Gastrocnemius medialis (tissue), 4 donors: ENCODE results near the gene PAK6. TPM values are rescaled to one million over a fixed set of nuclear protein-coding genes. Genes with fewer than 3 reads are reported as not detected.
A peak's percentile ranks its signal among the peaks of the same experiment; 100 is the strongest.

Experiments used
- ATAC-seq, 2 donors: fragments of 150-250 bp; one replicate each; pipeline ENCODE4 v1.9.1; 2016
- DNase-seq, 2 donors: peaks; one replicate each; pipeline ENCODE4 v3.0.0-alpha.2; 2019
- H3K27ac ChIP-seq, 4 donors: fragments of 200-600 bp; sonication (generic); 1 replicate in 1 of 4; 2 replicates in 3 of 4; pipeline ENCODE4 v1.5.1; 2016 to 2018; ENCODE audit warnings: mild to moderate bottlenecking in 2 of 4, moderate library complexity in 1 of 4
- H3K27me3 ChIP-seq, 3 donors: fragments of 200-600 bp; sonication (generic) in 2 of 3; 1 replicate in 1 of 3; 2 replicates in 2 of 3; pipeline versions ENCODE4 v1.5.1 to v1.6.0; 2016 to 2019; ENCODE audit warnings: mild to moderate bottlenecking in 1 of 3, moderate library complexity in 1 of 3
- H3K36me3 ChIP-seq, 2 donors: fragments of 200-600 bp; sonication (generic) in 1 of 2; one replicate each; pipeline ENCODE4 v1.5.1; 2017 to 2018
- H3K4me1 ChIP-seq, 2 donors: fragments of 200-600 bp; sonication (generic) in 1 of 2; one replicate each; pipeline ENCODE4 v1.5.1; 2016 to 2017; ENCODE audit warnings: mild to moderate bottlenecking in 2 of 2
- H3K4me3 ChIP-seq, 4 donors: fragments of 200-600 bp; sonication (generic) in 3 of 4; 1 replicate in 1 of 4; 2 replicates in 3 of 4; pipeline ENCODE4 v1.5.1; 2016 to 2019; ENCODE audit warnings: mild to moderate bottlenecking in 2 of 4
- H3K9me3 ChIP-seq, 3 donors: fragments of 200-600 bp; sonication (generic) in 2 of 3; 1 replicate in 1 of 3; 2 replicates in 2 of 3; pipeline ENCODE4 v1.5.1; 2016 to 2019
- CTCF ChIP-seq, 5 experiments: fragments of 450-650 bp in 3 of 5; fragments of 200-600 bp in 2 of 5; sonication (generic) in 2 of 5; IDR thresholded peaks in 4 of 5; conservative IDR thresholded peaks in 1 of 5; 1 replicate in 4 of 5; 2 replicates in 1 of 5; pipeline ENCODE4 v1.5.1; 2016 to 2019; ENCODE audit warnings: antibody characterized with exemption in 5 of 5, mild to moderate bottlenecking in 3 of 5, moderate library complexity in 3 of 5
- POLR2A ChIP-seq, 2 donors: fragments of 450-650 bp; IDR thresholded peaks; one replicate each; pipeline ENCODE4 v1.6.1; 2017; ENCODE audit warnings: antibody characterized with exemption in 2 of 2, mild to moderate bottlenecking in 2 of 2, moderate library complexity in 2 of 2
- in situ Hi-C, 4 donors: fragments of 200-750 bp; cut with MboI; loops; one replicate each; pipeline versions ENCODE4 v1.15.0 to v1.8.0; 2017; ENCODE audit warnings: low sequenced_read_pairs in 4 of 4
- intact Hi-C: fragments of 100-400 bp; cut with DNase I; formaldehyde crosslinking; loops from one replicate; pipeline ENCODE4 v1.15.1; 2023; ENCODE audit warnings: low total_unique reads
- total RNA-seq, 4 donors: library from RNA; depleted of rRNA; stranded (reverse); fragments of >200 nt; gene quantifications; one replicate each; pipeline versions ENCODE4 v1.1.0 to v1.2.3, GENCODE V29; 2016

Gene PAK6
- total RNA-seq, 4 donors from 2014 or later = 1.4 to 2.2 (median 1.5) TPM; not detected in 1

DNA sequence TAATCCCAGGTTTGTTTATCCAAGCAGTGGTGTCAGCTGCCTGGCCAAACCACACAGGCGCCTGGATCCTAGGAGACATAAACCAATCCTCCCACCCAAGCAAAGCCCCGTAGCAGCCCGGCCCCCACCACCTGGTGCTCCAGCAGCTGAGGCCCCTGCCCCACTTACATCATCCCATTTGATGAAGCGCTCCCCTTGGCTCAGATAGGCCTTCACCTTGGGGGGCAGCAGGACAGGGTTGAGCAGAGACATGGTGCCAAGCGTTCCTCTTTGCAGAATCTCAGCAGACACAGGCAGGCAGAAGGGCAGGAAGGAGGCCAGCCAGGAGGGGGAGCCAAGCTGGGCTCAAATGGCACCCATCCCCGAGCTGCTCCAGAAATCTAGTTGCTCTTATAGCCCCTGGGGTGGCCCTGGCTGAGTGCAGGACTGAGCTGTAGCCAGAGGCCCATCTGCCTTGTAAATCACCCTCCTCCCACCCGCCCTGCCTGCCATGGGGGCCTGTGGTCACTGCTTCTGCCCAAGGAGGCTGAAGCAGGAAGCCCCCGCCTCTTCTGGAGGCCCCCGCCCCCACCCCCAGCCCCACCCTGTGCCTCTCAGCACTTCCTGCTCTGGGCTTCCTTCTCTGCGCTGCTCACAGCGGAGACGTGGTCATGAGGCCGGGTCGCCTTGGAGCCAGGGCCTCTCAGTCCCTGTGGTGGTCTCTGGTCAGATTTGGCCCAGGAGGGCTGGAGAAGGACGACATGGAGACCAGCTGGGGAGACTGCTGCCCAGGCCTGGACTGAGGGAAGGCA is 68.8 kb downstream of the PAK6 start, which contains the start of gene PLCB2:
Gene PLCB2, minus strand, starts transcription at position 515 of the 791 bp plus-strand sequence. Its CDS starts 263 bp downstream, at position 252.
- peak in 1 of 2 donors; percentile 31 for DNase-seq
- H3K9me3 ChIP-seq = no peaks in the 10 kb centered on the region
- peak within 1 kb of the TSS in 1 of 4 donors; percentile 25 for H3K27ac ChIP-seq
- H3K4me1 ChIP-seq = no peaks in the 10 kb centered on the region
- peak within 1 kb of the TSS in 1 of 4 donors; percentile 27 for H3K4me3 ChIP-seq
- no peak for ATAC-seq
- intact Hi-C loops = no loop called here
- H3K36me3 ChIP-seq = no peaks in the 10 kb centered on the region
- no peaks in the 10 kb centered on the region for H3K27me3 ChIP-seq
- TF ChIP-seq CTCF (IDR thresholded peaks at IDR 0.05 in 4 of 5, conservative IDR thresholded peaks at IDR 0.05 in 1 of 5) = no peak
- TF ChIP-seq POLR2A (IDR thresholded peaks at IDR 0.05) = no peak
- in situ Hi-C loops = no loop called here

DNA sequence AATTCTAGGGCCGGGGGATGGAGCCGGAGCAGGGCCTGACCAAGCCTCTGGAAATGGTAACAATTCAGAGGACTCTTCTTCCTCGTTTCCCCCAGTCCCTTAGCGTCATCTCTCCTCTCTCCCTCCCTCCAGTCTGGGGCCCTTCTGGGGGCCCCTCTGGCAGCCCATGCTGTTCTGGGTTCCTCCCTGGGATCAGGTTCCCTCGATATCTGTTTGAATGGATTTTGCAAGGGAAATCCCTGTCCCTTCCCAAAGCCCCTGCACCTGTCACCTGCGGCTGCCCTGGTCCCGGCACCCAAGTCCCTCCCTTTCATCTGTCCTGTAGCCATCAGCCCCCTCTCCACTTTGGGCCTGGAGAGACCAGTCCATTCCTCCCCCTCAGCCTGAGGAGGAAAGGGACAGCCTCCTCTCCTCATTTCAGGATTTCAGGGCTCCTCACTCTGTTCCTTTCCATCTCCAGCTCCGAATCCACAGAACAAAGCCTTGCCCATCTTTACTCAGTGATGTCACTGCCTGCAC is 70.5 kb downstream of the PAK6 start:
- Histone ChIP-seq H3K36me3 (no peaks in the 10 kb centered on the region), H3K4me1 (peaks cover 0 to 5% of the 10 kb centered on the region in 2 donors), H3K9me3 (no peaks in the 10 kb centered on the region), H3K4me3 (no peak overlapping the region), H3K27me3 (no peaks in the 10 kb centered on the region), H3K27ac (no peak overlapping the region)
- intact Hi-C loops (no loop called here), in situ Hi-C loops (no loop called here)
- no peak for DNase-seq
- ATAC-seq = no peak
- TF ChIP-seq CTCF (IDR thresholded peaks at IDR 0.05 in 4 of 5, conservative IDR thresholded peaks at IDR 0.05 in 1 of 5) = no peak
- no peak for TF ChIP-seq POLR2A (IDR thresholded peaks at IDR 0.05)

- in situ Hi-C loops (loop anchor here in 2 of 4 donors (10.0 kb wide), 1 partner anchor 115 kb away; no protein-coding TSS in a partner anchor), intact Hi-C loops (loop anchor here (1.0 kb wide), 1 partner anchor 31 kb away; no protein-coding TSS in a partner anchor)
- ATAC-seq = peak in 1 of 2 donors; percentile 47
Observed at GRCh38 chr15:40310001-40310959, 71.4 kb downstream of the PAK6 start.

More at GRCh38 chr15:40310001-40310959, 71.4 kb downstream of the PAK6 start:
- Histone ChIP-seq H3K4me3 (no peak overlapping the region), H3K4me1 (peaks cover 0 to 8% of the 10 kb centered on the region in 2 donors), H3K36me3 (no peaks in the 10 kb centered on the region), H3K9me3 (no peaks in the 10 kb centered on the region), H3K27me3 (no peaks in the 10 kb centered on the region), H3K27ac (no peak overlapping the region)
- no peak for TF ChIP-seq POLR2A (IDR thresholded peaks at IDR 0.05)
- peak; percentile 11 to 65 (median 57) for TF ChIP-seq CTCF (IDR thresholded peaks at IDR 0.05 in 4 of 5, conservative IDR thresholded peaks at IDR 0.05 in 1 of 5)
- DNase-seq = no peak
